Right atrium auricular region (tissue), 2 donors: ENCODE data around the gene MAP3K4. TPM values are rescaled to one million over a fixed set of nuclear protein-coding genes. Genes with fewer than 3 reads are reported as not detected.

ENCODE experiments used
- DNase-seq: peaks from one replicate; pipeline ENCODE4 v3.0.0-alpha.2; 2019; ENCODE audit warnings: low spot score
- H3K27ac ChIP-seq, 2 donors: fragments of 200-600 bp; sonication (generic); 1 replicate in 1 of 2; 2 replicates in 1 of 2; pipeline ENCODE4 v1.5.1; 2016 to 2019
- H3K27me3 ChIP-seq, 2 donors: fragments of 200-600 bp; sonication (generic); one replicate each; pipeline versions ENCODE4 v1.5.1 to v1.6.0; 2017 to 2019
- H3K36me3 ChIP-seq: fragments of 200-600 bp; sonication (generic); one replicate; pipeline ENCODE4 v1.5.1; 2016
- H3K4me1 ChIP-seq, 2 donors: fragments of 200-600 bp; sonication (generic); one replicate each; pipeline versions ENCODE4 v1.5.1 to v1.6.0; 2017 to 2019
- H3K4me3 ChIP-seq, 2 donors: fragments of 200-600 bp; sonication (generic); 1 replicate in 1 of 2; 2 replicates in 1 of 2; pipeline ENCODE4 v1.5.1; 2017 to 2019; ENCODE audit warnings: mild to moderate bottlenecking in 1 of 2, moderate library complexity in 1 of 2
- H3K9me3 ChIP-seq, 2 donors: fragments of 200-600 bp; sonication (generic); one replicate each; pipeline ENCODE4 v1.5.1; 2019
- CTCF ChIP-seq, 2 donors: fragments of 200-600 bp; sonication (generic); IDR thresholded peaks; one replicate each; pipeline ENCODE4 v1.5.1; 2019; ENCODE audit warnings: antibody characterized with exemption in 2 of 2
- total RNA-seq, 2 donors: library from RNA; depleted of rRNA; stranded (reverse); fragments of >200 nt; gene quantifications; one replicate each; pipeline ENCODE4 v1.1.0, GENCODE V29; 2016

Gene MAP3K4
- total RNA-seq, 2 donors from 2014 or later, result 15.6 to 17.2 TPM

- TF ChIP-seq CTCF (IDR thresholded peaks at IDR 0.05), result no peak
- no peak overlapping the region for H3K27ac ChIP-seq
- no peak for DNase-seq
- no peak overlapping the region for H3K4me3 ChIP-seq
- H3K9me3 ChIP-seq, result no peaks in the 10 kb centered on the region
- no peaks in the 10 kb centered on the region for H3K4me1 ChIP-seq
- no peaks in the 10 kb centered on the region for H3K36me3 ChIP-seq
- no peaks in the 10 kb centered on the region for H3K27me3 ChIP-seq
These were observed 70.0 kb downstream of the MAP3K4 start for GRCh38 chr6:161061576-161061975.

GRCh38 chr6:161064915-161065314 lies 73.3 kb downstream of the MAP3K4 start:
- Histone ChIP-seq H3K36me3 (no peaks in the 10 kb centered on the region), H3K9me3 (no peaks in the 10 kb centered on the region), H3K27ac (no peak overlapping the region), H3K27me3 (no peaks in the 10 kb centered on the region), H3K4me1 (no peaks in the 10 kb centered on the region), H3K4me3 (no peak overlapping the region)
- DNase-seq, result no peak
- no peak for TF ChIP-seq CTCF (IDR thresholded peaks at IDR 0.05)

- Histone ChIP-seq H3K27me3 (no peaks in the 10 kb centered on the region), H3K4me3 (no peak overlapping the region), H3K9me3 (no peaks in the 10 kb centered on the region), H3K4me1 (no peaks in the 10 kb centered on the region), H3K36me3 (peaks cover 12% of the 10 kb centered on the region), H3K27ac (no peak overlapping the region)
- no peak for DNase-seq
- TF ChIP-seq CTCF (IDR thresholded peaks at IDR 0.05), result no peak
These were observed 74.9 kb downstream of the MAP3K4 start for GRCh38 chr6:161066511-161066910.

- no peak for TF ChIP-seq CTCF (IDR thresholded peaks at IDR 0.05)
- H3K4me1 ChIP-seq, result no peaks in the 10 kb centered on the region
- no peak overlapping the region for H3K4me3 ChIP-seq
- H3K27me3 ChIP-seq, result no peaks in the 10 kb centered on the region
- no peak overlapping the region for H3K27ac ChIP-seq
- no peak for DNase-seq
- no peaks in the 10 kb centered on the region for H3K9me3 ChIP-seq
- H3K36me3 ChIP-seq, result peaks cover 17% of the 10 kb centered on the region
These were observed 76.2 kb downstream of the MAP3K4 start for GRCh38 chr6:161067749-161068148.

- Histone ChIP-seq H3K36me3 (peaks cover 17% of the 10 kb centered on the region), H3K27ac (no peak overlapping the region), H3K9me3 (no peaks in the 10 kb centered on the region), H3K4me3 (no peak overlapping the region), H3K27me3 (no peaks in the 10 kb centered on the region), H3K4me1 (no peaks in the 10 kb centered on the region)
- DNase-seq, result no peak
- TF ChIP-seq CTCF (IDR thresholded peaks at IDR 0.05), result no peak
These were observed 76.8 kb downstream of the MAP3K4 start for GRCh38 chr6:161068321-161068741.

- no peak for TF ChIP-seq CTCF (IDR thresholded peaks at IDR 0.05)
- H3K27me3 ChIP-seq, result no peaks in the 10 kb centered on the region
- no peak overlapping the region for H3K4me3 ChIP-seq
- peaks cover 21% of the 10 kb centered on the region for H3K36me3 ChIP-seq
- H3K4me1 ChIP-seq, result peaks cover 0 to 7% of the 10 kb centered on the region in 2 donors
- DNase-seq, result no peak
- no peak overlapping the region for H3K27ac ChIP-seq
- H3K9me3 ChIP-seq, result no peaks in the 10 kb centered on the region
These were observed 82.4 kb downstream of the MAP3K4 start for GRCh38 chr6:161073930-161074329.
